ENCODE data around the gene RGMA.
"Not testable (repeated sequence)": the region's sequence is repeated elsewhere in the genome, so short reads cannot be mapped to it uniquely, and the experiment has no call there.

RGMA gene

DNA sequence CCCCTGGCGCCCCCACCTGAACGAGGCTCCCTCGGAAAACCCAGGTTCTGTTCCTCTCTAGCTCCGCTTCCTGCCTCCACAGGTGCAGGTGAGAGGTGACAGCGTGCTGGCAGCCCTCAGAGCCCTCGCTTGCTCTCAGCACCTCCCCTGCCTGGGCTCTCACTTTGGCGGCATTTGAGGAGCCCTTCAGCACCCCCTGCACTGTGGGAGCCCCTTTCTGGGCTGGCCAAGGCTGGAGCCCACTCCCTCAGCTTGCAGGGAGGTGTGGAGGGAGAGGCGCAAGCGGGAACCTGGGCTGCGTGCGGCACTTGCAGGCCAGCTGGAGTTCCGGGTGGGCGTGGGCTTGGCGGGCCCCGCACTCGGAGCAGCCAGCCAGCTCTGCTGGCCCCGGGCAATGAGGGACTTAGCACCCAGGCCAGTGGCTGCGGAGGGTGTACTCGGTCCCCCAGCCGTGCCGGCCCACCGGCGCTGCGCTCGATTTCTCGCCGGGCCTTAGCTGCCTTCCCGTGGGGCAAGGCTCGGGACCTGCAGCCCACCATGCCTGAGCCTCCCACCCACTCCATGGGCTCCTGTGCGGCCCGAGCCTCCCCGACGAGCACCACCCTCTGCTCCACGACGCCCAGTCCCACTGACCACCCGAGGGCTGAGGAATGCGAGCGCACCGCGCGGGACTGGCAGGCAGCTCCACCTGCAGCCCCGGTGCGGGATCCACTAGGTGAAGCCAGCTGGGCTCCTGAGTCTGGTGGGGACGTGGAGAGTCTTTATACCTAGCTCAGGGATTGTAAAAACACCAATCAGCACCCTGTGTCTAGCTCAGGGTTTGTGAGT is 57.2 kb downstream of the RGMA start:
- DNase-seq: not testable (repeated sequence)

DNA sequence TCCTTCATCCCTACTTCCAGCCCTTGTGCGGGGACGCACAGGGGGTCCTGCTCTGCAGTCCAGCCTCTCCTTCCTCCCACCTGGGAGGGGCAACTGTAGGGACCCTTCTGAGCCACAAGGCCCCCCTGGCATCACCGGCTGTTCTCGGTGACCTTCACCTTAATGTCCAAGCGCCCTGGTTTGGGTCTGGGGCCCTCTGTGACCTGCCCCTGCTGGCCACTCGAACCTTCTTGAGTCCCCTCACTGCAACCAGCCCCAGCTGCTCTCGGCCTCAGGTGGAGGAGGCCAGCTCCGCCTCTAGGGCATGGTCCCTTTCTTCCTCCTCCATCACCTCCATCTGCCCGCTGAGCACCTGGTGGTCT is 57.9 kb downstream of the RGMA start:
- DNase-seq: no peak

DNA sequence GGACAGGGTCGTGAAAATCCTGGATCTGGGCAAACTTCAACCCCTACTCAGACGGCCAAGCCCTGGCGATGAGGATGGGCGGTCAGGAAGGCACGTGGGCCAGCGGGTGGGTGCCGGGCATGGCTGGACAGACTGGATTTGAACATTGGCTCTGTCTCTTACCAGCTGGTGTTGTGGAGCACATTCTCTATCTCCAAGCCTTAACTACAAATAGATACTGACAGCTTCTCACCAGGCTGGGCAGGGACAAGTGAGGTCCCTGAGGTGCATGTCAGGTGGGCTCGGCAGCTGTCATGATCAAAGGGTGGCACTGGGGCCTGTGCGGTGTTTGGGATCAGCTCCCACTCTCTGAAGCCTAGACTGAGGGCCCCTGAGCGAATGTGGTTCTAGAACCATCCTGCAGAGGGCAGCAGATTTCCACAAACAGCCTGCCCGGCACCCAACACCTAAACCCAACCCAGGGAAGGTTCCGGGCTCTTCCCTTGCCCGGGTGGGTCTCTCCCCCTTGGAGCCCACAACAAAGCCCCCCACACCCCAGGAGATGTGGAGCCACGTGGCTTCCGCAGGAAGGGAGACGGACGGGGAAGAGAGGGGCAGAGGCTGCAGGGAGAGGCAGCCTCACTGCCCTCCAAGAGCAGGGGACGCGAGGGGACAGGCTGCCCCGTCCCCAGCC is 58.4 kb downstream of the RGMA start:
- peak; percentile 82 for DNase-seq

DNA sequence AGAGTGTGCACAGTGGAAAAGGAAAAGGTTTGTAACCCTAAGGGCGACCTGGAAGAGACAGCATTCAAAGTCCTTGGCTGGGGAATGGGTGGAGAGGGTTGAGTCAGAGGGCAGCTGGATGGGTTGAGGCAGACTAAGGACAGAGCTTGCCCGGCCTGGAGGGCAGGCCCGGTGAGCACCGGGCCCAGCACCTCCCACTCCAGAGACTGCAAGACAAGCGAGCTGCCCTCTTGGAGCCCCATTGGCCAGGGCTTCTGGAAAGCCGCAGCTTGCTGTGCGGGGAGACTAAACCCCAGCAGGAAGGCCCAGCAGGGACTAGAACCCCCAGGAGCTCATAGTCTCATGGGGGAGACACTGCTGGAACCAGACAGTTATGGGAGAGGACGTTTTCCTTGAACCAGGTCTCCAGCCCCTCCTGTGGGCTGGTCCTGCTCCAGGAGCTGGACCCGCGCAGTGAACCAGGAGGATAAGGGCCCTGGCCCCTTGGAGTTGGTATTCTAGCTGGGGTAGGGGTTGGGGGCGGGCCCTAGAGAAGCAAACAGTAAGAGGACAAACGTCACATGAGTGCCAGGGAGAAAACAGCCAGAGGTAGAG is 59.1 kb downstream of the RGMA start:
- no peak for DNase-seq

DNA sequence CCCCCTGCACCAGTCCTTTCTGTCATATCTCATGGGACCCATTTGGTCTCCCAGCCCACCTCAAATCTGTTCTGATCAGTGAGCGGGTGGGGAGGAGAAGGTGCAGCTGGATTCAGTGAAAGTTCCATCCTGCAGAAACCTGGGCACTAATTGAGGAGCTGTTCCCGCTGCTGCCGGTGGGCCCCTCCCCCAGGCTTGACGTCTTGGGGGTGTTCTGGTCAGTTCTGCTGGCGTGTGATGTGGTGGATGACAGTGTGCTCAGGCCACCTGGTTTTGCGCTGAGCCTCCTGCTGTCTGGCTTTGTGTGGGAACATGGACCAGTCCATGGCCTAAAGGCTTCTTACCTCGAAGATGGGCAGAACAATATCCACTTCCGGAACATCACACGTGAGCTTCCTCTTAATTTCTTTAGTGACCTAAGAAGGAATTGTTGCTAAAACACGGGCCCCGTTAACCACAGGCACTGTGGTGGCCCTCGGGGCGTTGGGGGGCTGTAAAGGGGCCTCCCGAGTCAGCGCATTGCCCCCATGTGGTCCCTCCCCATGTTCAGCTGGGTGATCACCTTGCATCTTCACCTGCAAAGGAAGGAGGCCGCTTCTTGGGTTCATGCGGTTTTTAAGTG is 59.7 kb downstream of the RGMA start:
- DNase-seq: no peak

DNA sequence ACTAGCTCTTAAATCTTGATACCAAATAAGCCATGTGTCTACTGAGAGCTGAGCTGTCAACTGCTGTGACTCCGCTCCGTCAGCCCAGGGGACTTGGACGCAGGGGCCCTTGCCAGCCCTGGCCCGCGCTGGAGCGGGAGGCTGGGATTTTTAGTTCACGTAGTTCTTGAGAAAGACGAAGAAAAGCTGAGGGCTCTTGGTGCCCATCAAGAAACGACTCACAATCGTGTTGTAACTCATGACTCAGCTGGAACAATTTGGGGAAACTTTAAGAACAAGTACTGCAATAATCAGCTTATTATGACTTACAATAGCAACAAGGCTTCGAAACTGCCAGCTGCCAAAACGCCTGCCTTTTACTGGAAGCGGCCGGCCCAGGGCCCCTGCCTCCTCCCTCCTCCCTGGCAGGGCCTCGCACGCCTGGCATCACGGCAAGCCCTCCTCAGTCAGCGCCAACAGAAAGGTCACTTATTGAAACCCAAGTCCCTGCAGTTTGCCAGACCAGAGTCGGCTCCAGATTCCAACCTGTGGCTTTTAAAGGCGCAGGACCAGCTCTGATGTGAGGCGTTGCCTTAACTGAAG is 60.3 kb downstream of the RGMA start:
- DNase-seq: no peak

DNA sequence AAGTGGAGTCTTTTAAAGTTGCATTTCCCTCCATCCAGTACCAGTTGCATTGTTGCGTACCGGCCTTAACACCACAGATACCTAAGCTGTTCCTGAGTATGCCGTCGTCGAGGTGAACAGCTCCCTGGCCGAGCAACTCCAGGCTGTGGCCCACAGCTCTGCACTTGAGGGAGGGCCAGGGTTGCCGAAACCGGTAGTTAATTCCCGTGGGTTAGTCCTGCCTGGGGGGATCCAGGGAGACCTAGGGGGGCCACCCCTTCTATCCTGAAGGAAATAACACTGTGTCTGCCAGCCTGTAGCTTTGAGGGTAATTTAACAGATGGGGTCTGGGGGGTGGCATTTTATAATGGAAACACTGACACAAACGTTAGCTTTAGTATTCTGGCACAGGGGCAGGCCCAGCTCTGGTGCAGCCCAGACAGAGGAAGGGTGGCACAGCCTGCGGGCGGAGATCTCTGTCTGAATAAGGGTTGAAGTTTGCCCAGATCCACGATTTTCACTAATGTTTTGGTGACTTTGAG is 60.8 kb downstream of the RGMA start:
- DNase-seq: no peak

DNA sequence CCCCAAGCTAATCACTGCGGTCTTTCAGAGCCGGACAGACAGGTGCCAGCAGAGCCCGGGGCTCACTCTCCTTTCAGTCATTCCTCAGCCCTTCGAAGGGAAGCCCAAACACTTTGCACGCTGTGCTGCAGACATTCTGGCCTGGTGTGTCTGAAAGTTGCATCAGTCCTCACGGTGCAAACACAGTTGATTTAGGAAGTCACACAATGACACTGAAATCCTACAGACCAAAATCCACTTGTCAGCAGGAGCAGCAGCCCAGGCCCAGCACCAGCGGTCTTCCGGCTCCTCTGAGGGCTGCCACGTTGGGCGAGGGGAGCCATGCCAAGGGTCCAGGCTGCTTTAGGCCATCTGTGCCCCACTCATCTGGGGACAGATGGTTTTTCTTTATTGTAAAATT is 61.6 kb downstream of the RGMA start:
- DNase-seq: no peak

DNA sequence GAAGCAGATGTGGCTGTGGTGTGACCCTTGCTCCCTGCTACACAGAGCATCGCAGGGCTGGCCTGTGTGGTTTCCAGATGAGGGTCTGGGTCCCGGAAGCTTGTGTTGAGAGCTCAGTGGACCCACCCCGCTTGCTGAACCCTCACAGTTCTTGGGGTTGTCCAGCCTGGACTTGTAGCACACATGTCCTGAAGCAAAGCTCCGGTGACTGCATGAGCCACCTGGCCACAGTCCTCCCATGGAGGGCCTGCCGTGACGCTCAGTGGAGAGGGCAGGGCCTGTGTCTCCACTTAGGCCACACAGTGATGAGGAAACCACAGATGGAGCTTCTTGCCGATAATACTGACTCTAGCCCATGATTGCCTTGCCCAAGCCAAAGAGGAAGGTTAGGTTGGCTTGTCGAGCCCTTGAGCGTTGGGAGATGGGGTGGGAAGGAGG is 62.6 kb downstream of the RGMA start:
- no peak for DNase-seq

DNA sequence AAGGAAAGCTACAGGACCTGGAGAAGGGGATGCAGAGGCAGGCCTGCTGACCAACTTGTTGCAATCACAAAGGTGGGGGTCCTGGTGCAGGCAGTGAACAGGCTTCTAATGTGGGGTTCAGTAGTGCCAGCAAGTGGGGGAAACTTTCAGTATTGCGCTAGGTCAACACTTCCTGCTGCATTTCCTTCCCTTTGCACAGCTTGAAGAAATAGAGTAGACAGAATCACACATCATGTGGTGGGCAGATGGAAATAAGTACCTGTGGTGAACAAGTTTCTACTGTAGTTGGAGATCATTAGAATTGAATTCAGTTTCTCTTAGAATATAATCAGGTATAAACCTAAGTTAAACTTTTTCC is 63.4 kb downstream of the RGMA start:
- DNase-seq: no peak

DNA sequence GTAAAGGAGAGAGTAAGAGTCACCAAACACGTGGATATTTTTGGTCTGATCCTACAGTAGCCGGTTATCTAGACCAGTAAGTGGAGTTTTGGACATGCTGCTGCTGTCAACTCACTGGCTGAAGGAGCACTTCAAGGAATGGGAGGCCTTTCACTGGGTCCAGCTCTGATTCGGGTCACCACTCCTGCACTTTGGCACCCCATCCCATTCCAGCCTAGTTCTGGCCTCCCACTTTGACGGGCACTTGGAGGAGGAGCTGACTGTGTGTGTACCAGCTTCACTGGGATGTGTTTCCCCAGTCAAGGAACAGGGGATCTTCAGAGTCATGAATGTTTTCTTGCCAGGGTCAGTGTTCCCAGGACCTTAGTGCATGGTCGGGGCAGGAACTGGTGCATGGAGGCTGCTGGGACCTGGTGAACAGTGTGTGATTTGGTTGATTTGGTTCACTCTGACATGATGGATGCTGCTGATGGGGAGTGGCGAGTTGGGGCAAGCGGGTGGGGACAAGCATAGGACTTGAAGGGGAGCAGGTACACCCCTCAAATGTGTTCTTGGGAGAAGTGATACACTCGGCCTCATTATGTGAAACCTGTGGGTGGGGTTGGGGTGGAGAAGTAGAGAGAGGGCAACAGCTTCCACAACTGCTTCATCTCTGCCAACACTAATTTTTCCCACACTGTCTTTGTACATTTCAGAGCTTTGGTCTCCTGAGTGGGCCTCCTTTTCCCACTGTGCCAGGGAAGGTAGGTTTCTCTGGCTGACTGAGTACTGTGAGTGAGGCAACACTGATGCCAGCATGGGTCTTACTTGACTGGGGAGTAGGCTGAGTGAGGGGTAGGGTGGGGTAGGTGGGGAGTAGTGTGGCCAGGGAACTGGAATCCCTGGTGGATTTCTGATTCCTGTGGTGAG is 64.0 kb downstream of the RGMA start:
- DNase-seq: no peak

DNA sequence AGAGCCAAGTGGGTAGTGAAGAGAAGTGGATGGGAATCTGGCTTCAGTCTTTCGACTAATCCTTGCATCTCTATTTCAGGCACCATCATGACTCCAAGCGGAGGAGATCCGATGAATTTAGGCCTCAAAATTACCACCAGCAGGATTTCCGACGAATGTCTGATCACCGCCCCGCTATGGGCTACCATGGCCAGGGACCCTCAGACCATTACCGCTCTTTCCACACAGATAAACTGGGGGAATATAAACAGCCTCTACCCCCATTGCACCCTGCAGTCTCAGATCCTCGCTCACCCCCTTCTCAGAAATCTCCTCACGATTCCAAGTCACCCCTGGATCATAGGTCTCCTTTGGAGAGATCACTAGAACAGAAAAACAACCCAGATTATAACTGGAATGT is 64.7 kb downstream of the RGMA start:
- DNase-seq: no peak

DNA sequence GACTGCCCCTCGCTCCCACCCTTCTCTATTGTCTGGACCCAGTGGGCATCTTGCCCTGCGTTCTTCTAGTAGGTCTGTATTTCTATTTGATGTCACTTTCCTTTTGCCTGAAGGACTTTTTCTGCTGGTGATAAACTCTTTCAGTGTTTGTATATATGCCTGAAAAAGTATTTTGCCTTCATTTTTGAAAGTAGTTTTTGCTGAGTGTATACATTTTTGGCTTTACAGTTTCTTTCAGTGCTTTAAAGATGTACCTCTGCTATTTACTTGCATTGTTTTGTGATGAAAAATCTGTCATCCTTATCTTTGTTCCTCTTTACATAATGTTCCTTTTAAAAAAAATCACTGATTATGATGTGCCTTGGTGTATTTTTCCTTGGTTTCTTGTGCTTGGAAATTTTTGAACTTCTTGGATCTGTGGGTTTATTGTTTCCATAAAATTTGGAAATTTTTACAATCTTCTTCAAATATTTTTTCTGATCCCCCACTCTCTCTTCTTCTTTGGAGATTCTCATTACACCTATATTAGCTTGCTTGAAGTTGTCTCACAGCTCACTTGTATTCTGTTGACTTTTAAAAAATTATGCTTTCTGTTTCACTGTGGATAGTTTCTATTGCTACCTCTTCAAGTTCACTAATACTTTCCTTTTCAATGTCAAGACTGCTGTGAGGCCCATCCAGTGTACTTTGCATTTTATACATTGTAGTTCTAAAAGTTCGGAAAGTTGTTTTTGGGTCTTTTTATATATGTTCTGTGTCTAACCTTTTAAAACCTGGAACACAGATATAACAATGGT is 67.8 kb downstream of the RGMA start:
- DNase-seq: no peak

DNA sequence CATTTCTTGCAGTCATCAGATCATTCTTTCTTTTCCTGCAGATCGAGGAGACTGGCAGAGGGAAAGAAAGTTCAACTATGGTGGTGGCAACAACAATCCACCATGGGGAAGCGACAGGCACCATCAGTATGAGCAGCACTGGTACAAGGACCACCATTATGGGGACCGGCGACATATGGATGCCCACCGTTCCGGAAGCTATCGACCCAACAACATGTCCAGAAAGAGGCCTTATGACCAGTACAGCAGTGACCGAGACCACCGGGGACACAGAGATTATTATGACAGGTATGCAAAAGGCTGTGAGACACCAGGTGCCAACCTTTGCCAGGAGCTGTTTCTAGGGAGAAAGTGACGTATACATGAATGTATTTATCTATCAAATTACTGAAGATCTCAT is 69.0 kb downstream of the RGMA start:
- no peak for DNase-seq

DNA sequence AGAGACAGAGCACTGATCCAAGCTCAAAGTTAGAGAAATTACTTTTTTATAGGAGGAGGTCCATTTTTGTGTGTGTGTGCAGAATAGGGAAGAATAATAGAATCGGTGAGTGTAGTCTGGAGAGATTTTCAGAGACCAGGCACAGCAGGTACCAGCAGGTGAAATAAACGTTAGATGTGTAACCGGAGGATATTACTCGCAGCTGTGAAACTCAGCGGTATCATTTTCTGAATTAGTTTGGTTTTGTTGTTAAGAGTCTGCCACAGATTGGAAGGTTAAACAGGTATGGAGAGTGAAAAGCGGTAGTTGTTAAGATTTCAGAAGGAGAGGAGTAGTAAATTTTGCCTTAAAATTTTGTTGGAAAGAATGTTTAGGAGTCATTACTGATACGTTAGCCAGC is 69.9 kb downstream of the RGMA start:
- no peak for DNase-seq

DNA sequence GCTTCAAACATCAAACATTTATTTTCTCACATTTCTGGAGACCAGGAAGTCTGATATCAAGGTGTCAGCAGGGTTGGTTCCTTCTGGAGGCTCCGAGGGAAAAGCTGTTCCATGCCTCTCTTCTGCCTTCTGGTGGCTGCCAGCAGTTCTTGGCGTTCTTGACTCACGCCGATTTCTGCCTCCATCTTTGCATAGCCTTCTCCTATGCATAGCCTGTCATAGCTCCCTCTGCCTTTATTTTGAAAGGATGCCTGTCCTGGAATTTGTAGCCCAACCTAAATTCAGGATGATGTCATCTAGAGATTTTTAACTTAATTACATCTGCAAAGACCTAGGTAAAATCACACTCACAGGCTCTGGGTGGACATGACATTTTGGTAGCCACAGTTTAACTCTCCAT is 70.4 kb downstream of the RGMA start:
- DNase-seq: peak; percentile 22

DNA sequence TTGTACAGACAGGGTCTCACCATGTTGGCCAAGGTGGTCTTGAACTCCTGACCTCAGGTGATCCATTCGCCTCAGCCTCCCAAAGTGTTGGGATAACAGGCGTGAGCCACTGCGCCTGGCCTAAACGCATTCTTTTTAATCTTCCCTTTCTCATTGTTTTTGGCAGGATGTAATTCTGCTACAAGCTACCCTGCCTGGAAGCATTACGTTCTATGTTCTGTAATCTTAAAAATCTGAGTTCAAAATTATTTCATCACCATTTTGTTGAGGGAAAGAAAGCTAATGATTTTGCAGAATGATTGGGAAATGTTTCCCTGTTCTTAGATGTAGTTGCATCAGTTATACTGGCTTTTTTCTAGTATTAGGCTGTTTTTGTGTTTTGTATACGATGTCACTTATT is 71.5 kb downstream of the RGMA start:
- DNase-seq: no peak

DNA sequence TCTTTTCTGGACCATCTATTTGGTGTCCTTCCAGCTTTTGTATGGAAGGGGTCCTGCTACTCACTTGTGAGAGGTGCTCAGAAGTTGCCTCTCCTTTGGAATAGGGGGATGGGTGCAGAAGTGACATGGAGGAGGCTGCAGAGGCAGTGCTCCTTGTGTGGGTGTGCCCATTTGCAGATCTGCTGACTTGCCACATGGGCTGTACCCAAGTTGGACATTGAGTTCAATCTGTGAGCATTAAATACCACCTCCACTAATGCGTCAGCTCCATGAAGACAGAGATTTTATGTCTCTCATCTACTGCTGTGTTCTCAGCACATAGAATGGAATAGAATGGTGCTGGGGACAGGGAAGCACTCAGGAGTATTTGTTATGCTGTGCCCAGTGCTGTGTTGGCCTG is 76.2 kb downstream of the RGMA start:
- DNase-seq: no peak

DNA sequence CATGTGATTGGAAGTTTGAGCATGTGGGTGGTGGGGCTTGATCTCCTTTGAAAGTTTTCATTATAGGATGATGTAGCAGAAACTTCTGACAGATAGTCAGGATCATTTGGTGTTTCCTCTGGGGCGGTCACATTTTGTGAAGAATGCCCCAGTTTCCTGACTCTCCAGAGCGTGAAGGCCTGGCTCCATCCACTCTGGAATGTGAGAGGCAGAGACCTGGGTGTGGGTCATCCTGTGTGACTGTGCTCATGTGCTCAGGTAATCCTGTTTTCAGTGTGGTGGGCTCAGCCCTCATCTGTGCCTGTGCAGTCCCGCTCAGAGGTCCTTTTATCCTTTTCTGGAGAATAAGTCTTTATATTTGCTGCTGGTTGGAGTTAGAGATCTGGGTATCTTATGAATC is 81.0 kb downstream of the RGMA start:
- no peak for DNase-seq

DNA sequence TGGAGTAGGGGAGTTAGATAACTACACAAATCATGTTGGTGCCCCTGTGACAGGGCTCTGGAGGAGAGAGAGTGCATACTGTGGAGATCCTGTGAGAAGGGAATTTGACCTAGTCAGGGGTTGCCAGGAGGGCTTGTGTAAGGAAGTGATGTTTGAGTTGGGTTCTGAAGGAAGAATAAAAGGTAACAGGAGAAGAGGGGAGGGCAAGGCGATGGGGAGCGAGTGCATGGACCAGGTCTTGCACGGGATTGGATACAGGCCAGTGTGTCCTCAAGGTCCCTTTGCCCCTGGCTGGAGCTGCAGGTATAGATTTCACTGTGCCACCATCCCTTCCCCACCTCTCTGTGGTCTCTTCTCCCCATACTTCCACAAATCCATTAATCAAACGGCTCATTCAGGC is 83.9 kb downstream of the RGMA start:
- no peak for DNase-seq

DNA sequence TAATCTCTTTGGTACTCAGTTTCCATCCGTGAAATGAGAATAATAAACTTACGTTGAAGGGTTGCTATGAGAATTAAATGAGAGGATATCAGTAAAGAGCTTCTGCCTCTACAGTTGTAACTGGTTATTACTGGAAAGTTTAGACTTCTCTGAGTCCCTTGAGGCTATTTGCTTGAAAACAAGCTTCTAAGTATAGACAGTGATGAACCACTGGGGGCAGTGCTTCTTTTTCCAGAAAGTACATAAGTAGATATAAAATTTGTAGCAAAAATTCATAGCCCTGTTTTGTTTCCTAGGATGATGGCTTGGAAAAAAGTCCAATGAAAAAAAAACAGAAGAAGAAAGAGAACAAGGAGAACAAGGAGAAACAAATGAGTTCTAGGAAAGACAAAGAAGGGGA is 87.1 kb downstream of the RGMA start:
- DNase-seq: no peak

Data from NCI-H82 (cell line).